Thoracic aorta (tissue), 2 donors: ENCODE measurements around the gene SUSD5. TPM values are rescaled to one million over a fixed set of nuclear protein-coding genes. Genes with fewer than 3 reads are reported as not detected.
A peak's percentile ranks its signal among the peaks of the same experiment; 100 is the strongest.

Experiments used
- ATAC-seq: fragments of 150-250 bp; one replicate; pipeline ENCODE4 v1.8.0; 2017; ENCODE audit warnings: low read depth; ENCODE audit not compliant: insufficient number of reproducible peaks, low FRiP score
- DNase-seq: peaks from one replicate; pipeline ENCODE4 v3.0.0-alpha.2; 2020; ENCODE audit warnings: low spot score
- H3K27ac ChIP-seq, 2 donors: fragments of 200-600 bp; sonication (generic); 1 replicate in 1 of 2; 2 replicates in 1 of 2; pipeline ENCODE4 v1.5.1; 2016; ENCODE audit warnings: mild to moderate bottlenecking in 2 of 2, moderate library complexity in 2 of 2
- H3K27me3 ChIP-seq: fragments of 200-600 bp; sonication (generic); replicated peaks from 2 replicates; pipeline ENCODE4 v1.6.0; 2016; ENCODE audit warnings: mild to moderate bottlenecking; ENCODE audit not compliant: insufficient read depth
- H3K36me3 ChIP-seq: fragments of 200-600 bp; sonication (generic); one replicate; pipeline ENCODE4 v1.5.1; 2016
- H3K4me1 ChIP-seq, 2 donors: fragments of 200-600 bp; sonication (generic); 1 replicate in 1 of 2; 2 replicates in 1 of 2; pipeline versions ENCODE4 v1.5.1 to v1.6.0; 2016; ENCODE audit warnings: low read depth in 2 of 2, mild to moderate bottlenecking in 1 of 2; ENCODE audit not compliant: control insufficient read depth in 1 of 2
- H3K4me3 ChIP-seq: fragments of 200-600 bp; sonication (generic); 2 replicates; pipeline ENCODE4 v1.5.1; 2016; ENCODE audit warnings: mild to moderate bottlenecking
- H3K9me3 ChIP-seq: fragments of 200-600 bp; sonication (generic); 2 replicates; pipeline ENCODE4 v1.5.1; 2016
- total RNA-seq, 2 donors: library from RNA; depleted of rRNA; stranded (reverse); fragments of >200 nt; gene quantifications; one replicate each; pipeline versions ENCODE4 v1.1.0 to v1.2.3, GENCODE V29; 2016
- TF ChIP-seq, protein P1 (sequence below): fragments of 200-600 bp; sonication (generic); IDR thresholded peaks from one replicate; pipeline ENCODE4 v1.5.1; 2019; ENCODE audit warnings: antibody characterized with exemption

The SUSD5 gene
- total RNA-seq, 2 donors from 2014 or later, result 259 to 273 TPM

DNA sequence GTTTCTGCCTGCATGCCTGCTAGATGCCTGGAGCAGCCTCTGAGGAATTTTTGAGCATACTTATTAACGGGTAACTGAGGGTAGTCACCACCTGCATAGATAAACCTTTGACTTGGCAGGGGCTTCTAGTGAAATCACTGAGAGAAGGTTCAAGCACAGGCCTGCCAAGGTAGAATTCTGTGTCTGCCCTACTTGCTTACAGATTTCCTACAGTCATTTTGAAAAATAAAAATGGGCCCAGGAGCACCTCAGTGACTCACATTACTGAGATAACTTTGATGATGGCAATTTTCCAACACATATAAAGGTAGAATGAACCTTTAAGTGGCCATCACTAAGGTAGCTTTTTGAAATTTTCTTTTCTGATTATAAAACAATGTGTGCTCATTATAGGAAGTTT is 94.0 kb downstream of the SUSD5 start:
- H3K9me3 ChIP-seq, result no peaks in the 10 kb centered on the region
- H3K4me3 ChIP-seq, result no peak overlapping the region
- H3K27ac ChIP-seq, result peak overlapping the region in 1 of 2 donors; percentile 3
- DNase-seq (no peak), ATAC-seq (no peak)
- TF ChIP-seq, protein P1, sequence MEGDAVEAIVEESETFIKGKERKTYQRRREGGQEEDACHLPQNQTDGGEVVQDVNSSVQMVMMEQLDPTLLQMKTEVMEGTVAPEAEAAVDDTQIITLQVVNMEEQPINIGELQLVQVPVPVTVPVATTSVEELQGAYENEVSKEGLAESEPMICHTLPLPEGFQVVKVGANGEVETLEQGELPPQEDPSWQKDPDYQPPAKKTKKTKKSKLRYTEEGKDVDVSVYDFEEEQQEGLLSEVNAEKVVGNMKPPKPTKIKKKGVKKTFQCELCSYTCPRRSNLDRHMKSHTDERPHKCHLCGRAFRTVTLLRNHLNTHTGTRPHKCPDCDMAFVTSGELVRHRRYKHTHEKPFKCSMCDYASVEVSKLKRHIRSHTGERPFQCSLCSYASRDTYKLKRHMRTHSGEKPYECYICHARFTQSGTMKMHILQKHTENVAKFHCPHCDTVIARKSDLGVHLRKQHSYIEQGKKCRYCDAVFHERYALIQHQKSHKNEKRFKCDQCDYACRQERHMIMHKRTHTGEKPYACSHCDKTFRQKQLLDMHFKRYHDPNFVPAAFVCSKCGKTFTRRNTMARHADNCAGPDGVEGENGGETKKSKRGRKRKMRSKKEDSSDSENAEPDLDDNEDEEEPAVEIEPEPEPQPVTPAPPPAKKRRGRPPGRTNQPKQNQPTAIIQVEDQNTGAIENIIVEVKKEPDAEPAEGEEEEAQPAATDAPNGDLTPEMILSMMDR, result no peak
- peaks cover under 1 to 14% of the 10 kb centered on the region in 2 donors for H3K4me1 ChIP-seq
- peaks cover 21% of the 10 kb centered on the region for H3K36me3 ChIP-seq
- no peaks in the 10 kb centered on the region for H3K27me3 ChIP-seq

DNA sequence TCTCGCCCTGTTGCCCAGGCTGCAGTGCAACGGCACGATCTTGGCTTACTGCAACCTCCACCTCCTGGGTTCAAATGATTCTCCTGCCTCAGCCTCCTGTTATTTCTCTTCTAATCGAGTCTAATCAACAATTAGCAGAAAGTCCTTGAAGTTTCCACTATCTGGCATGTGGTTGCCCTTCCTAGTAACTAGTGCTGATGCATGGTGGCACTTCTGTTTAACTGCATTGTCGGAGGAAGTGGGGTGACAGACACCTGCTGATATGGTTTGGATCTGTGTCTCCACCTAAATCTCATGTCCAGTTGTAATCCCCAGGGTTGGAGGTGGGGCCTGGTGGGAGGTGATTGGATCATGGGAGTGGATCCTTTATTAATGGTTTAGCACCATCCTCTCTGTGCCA is 95.6 kb downstream of the SUSD5 start:
- H3K9me3 ChIP-seq, result no peaks in the 10 kb centered on the region
- H3K27ac ChIP-seq, result no peak overlapping the region
- H3K4me3 ChIP-seq, result no peak overlapping the region
- DNase-seq, result no peak
- peaks cover 20% of the 10 kb centered on the region for H3K36me3 ChIP-seq
- peaks cover 13 to 25% of the 10 kb centered on the region in 2 donors for H3K4me1 ChIP-seq
- ATAC-seq, result no peak
- TF ChIP-seq, protein P1, result no peak
- H3K27me3 ChIP-seq, result no peaks in the 10 kb centered on the region

DNA sequence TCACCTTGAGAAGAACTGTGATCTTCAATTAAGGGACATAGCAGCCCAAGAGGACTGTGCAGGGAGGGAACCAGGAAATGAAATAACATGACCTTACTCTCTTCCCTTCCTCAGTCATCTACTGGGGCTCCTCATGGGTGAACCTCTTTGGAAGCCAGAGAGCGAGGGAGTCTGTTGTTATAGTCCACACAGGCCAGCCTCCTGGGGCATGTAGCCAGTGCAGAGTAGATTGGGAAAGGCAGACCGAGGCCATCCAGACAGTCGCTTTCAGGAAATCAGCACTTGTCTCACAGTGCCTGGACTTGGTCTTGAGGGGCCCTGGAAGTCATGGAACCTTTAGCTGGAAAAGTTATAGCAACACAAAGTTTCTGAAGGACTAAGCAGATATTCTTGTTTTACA is 98.7 kb downstream of the SUSD5 start:
- DNase-seq, result no peak
- no peaks in the 10 kb centered on the region for H3K27me3 ChIP-seq
- H3K4me3 ChIP-seq, result no peak overlapping the region
- ATAC-seq, result no peak
- TF ChIP-seq, protein P1, result no peak
- peaks cover 18% of the 10 kb centered on the region for H3K36me3 ChIP-seq
- H3K4me1 ChIP-seq, result peaks cover 21 to 46% of the 10 kb centered on the region in 2 donors
- no peaks in the 10 kb centered on the region for H3K9me3 ChIP-seq
- H3K27ac ChIP-seq, result peak overlapping the region; percentile 6 to 44

DNA sequence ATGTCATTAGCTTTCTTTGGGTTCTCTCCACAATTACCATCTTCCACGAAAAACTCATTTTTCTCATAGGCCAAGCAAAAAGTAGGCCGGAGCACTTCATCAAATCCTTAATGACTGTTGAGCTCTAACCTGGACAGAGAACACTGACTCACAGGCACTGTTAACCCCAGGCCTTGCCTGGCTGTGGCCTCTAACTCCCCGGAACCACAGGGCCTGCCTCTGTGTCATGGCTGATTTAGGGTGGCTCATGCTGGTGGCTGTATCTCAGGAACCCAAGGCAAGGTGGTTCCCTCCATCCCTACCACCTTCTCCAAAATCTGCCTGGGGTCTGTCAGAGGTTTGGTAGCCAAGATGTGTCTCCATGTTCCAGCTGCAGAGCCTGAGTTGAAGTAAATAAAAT is 101.1 kb downstream of the SUSD5 start:
- peaks cover 23 to 52% of the 10 kb centered on the region in 2 donors for H3K4me1 ChIP-seq
- peak overlapping the region; percentile 8 to 16 for H3K27ac ChIP-seq
- TF ChIP-seq, protein P1, result no peak
- H3K36me3 ChIP-seq, result peaks cover 6% of the 10 kb centered on the region
- no peaks in the 10 kb centered on the region for H3K9me3 ChIP-seq
- no peak overlapping the region for H3K4me3 ChIP-seq
- H3K27me3 ChIP-seq, result no peaks in the 10 kb centered on the region
- ATAC-seq, result no peak
- no peak for DNase-seq

DNA sequence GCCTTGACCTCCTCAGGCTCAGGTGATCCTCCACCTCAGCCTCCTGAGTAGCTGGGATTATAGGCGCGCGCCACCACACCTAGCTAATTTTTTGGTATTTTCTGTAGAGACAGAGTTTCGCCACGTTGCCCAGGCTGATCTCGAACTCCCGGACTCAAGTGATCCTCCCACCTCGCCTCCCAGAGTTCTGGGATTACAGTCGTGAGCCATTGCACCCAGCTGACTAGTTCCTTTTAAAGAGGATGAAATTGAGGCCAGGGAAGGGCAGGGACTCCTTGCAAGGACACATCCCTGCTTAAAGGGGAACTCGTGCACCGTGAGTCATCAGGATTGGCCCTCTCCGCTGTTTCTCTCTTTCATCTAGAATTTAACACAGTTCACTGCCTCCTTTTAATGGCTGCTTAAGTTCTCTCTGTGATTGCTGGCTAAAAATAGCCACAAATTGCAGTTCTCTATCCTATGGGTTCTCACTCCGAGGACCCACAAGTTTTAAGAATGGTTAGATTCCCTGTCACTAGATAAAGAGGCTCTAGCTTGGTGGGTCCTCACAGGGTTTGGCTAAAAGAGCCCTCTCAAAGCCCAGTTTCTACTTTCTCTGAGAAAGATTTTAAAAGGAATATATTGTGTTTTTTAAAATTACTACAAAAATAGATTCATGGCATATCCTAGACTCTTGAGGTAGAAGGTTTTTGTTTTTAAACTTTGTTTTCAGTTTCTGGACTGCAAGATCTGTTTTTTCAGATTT is 103.4 kb downstream of the SUSD5 start:
- ATAC-seq, result peak; percentile 51
- H3K27me3 ChIP-seq, result no peaks in the 10 kb centered on the region
- H3K27ac ChIP-seq, result peak overlapping the region; percentile 97 to 98
- TF ChIP-seq, protein P1, result no peak
- peaks cover 23 to 49% of the 10 kb centered on the region in 2 donors for H3K4me1 ChIP-seq
- no peaks in the 10 kb centered on the region for H3K36me3 ChIP-seq
- DNase-seq, result peak; percentile 77
- H3K4me3 ChIP-seq, result peak overlapping the region; percentile 91
- H3K9me3 ChIP-seq, result no peaks in the 10 kb centered on the region
